Heart right ventricle (tissue), 16 donors: ENCODE data around the gene CASQ2. TPM values are rescaled to one million over a fixed set of nuclear protein-coding genes. Genes with fewer than 3 reads are reported as not detected.
A peak's percentile ranks its signal among the peaks of the same experiment; 100 is the strongest.

ENCODE experiments used
- ATAC-seq, 8 donors: fragments of 200-7000 bp; cut with Tn5 transposase; one replicate each; pipeline ENCODE4 v1.9.1; 2020; ENCODE audit warnings: mild to moderate bottlenecking in 8 of 8, moderate library complexity in 8 of 8, moderate number of reproducible peaks in 1 of 8
- DNase-seq, 2 donors: peaks; one replicate each; pipeline ENCODE4 v3.0.0-alpha.2; 2020
- H3K27ac ChIP-seq, 10 donors: fragments of 200-600 bp; sonication (generic) in 2 of 10; one replicate each; pipeline versions ENCODE4 v1.5.0 to v1.8.0; 2020 to 2022; ENCODE audit warnings: mild to moderate bottlenecking in 3 of 10
- H3K27me3 ChIP-seq, 7 donors: fragments of 200-600 bp; one replicate each; pipeline ENCODE4 v1.8.0; 2021 to 2022; ENCODE audit warnings: mild to moderate bottlenecking in 2 of 7
- H3K36me3 ChIP-seq, 9 donors: fragments of 200-600 bp; sonication (generic) in 1 of 9; one replicate each; pipeline versions ENCODE4 v1.5.0 to v1.8.0; 2020 to 2022; ENCODE audit warnings: mild to moderate bottlenecking in 2 of 9
- H3K4me1 ChIP-seq, 9 donors: fragments of 200-600 bp; sonication (generic) in 1 of 9; one replicate each; pipeline versions ENCODE4 v1.5.0 to v1.8.0; 2020 to 2022; ENCODE audit warnings: mild to moderate bottlenecking in 4 of 9
- H3K4me3 ChIP-seq, 10 donors: fragments of 200-600 bp; sonication (generic) in 2 of 10; one replicate each; pipeline versions ENCODE4 v1.5.0 to v1.8.0; 2020 to 2022; ENCODE audit warnings: mild to moderate bottlenecking in 7 of 10, moderate library complexity in 2 of 10
- H3K9me3 ChIP-seq, 11 donors: fragments of 200-600 bp in 10 of 11; sonication (generic) in 2 of 11; one replicate each; pipeline versions ENCODE4 v1.5.0 to v1.8.0; 2013 to 2022; ENCODE audit warnings: mild to moderate bottlenecking in 2 of 11, control low read depth in 1 of 11, moderate library complexity in 1 of 11
- CTCF ChIP-seq, 9 donors: fragments of 200-600 bp; sonication (generic) in 2 of 9; IDR thresholded peaks; one replicate each; pipeline versions ENCODE4 v1.5.0 to v1.8.0; 2021 to 2022; ENCODE audit warnings: antibody characterized with exemption in 9 of 9, mild to moderate bottlenecking in 5 of 9, moderate library complexity in 1 of 9
- WGBS, 2 donors: extraction: QIAGEN DNeasy Blood & Tissue Kit; methylation state at CpG; one replicate each; pipeline ENCODE4 v1.1.7; 2013; ENCODE audit warnings: inconsistent platforms in 1 of 2; 5-methylcytosine and 5-hydroxymethylcytosine counted together
- intact Hi-C, 10 donors: fragments of 100-400 bp; cut with DNase I; formaldehyde crosslinking; loops; one replicate each; pipeline versions ENCODE4 v1.11.1 to v1.14.2; 2022
- polyA plus RNA-seq, 2 donors: library from polyadenylated mRNA; stranded (reverse); fragments of 200-250 nt; gene quantifications; one replicate each; pipeline ENCODE4 v1.2.3, GENCODE V29; 2013
- total RNA-seq, 10 donors: library from RNA; stranded (reverse); fragmentation: NEBNext Ultra II Directional in 3 of 10; extraction: Animal tissue kit (Norgen Biotek cat#: 25700) in 3 of 10; gene quantifications; one replicate each; pipeline versions ENCODE4 v1.2.1 to v1.2.4, GENCODE V29; 2021 to 2023
- donor health status: Arrhythmogenic right ventricular cardiomyopathy.
- donor health status: ischemic (EF 13 %, LVEDD 7.1; RV severe dilation, severe dysfunction).
- donor health status: healthy with polysubstance abuse.
- donor health status: DM: no; HTN: yes; CAD: no.
- donor health status: DM: no; HTN: no; CAD: no.
- donor health status: ischemic (EF 25% LVEDD 6.9; RV normal size, moderate dysfunction).
- donor health status: ischemic (EF 25% LVEDD 5.7; RV mildly dilated, moderate dysfunction).
- donor health status: healthy.
- donor health status: DM: yes; HTN: yes; CAD: no.
- donor health status: Ischemic cardiomyopathy.
- donor health status: ischemic (EF 35%, LVEDD 5.7; RV mildly dilated, moderate dysfunction).
- donor health status: nonischemic (EF 11% LVEDD 7.7; RV severe dilation, severe dysfunction).
- donor health status: DM: yes; HTN: yes; CAD: no.
- donor health status: PGD.
- donor health status: ischemic (EF 29% LVEDD 5.4; RV normal size, mild dysfunction).
- donor health status: nonischemic (EF 23%, LVEDD 6.1; RV moderate dilation, normal function).

Gene CASQ2
- total and polyA plus RNA-seq, 12 donors = 443 to 1,698 (median 1,186) TPM

DNA sequence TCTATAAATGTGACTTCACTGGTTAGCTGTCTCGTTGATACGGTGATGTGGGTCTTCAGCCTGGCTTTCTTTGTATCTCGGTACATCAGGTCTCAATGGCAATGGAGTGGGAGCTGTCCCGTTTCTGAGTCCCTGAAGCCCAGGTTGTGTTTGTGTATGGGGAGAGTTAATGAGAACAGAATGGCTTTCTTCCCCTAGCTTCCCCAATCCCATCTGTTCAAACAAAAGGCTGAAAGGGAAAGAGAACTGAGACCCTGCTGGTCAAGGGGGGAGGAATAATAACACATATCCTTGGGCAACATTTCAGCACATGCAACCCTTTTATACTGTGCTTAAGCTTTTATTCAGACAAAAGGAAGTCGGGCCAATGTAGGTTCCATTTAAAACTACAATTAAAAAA, 28.4 kb upstream of the CASQ2 start:
- intact Hi-C loops = no loop called here
- H3K27ac ChIP-seq = no peak overlapping the region
- WGBS, 2 donors = 69 to 70% methylated on average over 5 of the region's 5 CpGs
- no peaks in the 10 kb centered on the region for H3K36me3 ChIP-seq
- H3K9me3 ChIP-seq = no peaks in the 10 kb centered on the region
- H3K4me3 ChIP-seq = no peak overlapping the region
- TF ChIP-seq CTCF (IDR thresholded peaks at IDR 0.05) = no peak
- H3K4me1 ChIP-seq = peaks cover 0 to 10% (median 0%) of the 10 kb centered on the region in 9 donors
- ATAC-seq = no peak
- DNase-seq = no peak
- peaks cover 0 to 24% (median 7%) of the 10 kb centered on the region in 7 donors for H3K27me3 ChIP-seq

DNA sequence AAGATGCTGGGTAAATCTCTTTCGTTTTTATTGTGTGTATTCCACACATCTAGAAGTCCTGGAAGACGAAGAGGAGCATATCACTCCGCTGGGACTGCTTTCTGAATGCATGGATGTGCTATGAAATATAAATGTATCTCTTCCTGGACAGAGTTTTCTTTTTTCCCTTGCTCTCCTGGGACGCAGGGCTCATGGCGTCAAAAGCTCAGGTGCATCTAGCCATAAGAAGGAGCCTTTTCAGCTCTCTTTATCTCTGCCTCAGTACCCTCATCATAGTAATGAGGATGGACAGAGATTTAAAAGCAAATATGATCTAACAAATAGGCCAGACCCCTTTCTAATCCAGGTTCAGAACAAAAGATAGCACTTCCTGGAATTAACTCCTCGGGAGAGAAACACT, 27.5 kb upstream of the CASQ2 start:
- peaks cover 0 to 24% (median 7%) of the 10 kb centered on the region in 7 donors for H3K27me3 ChIP-seq
- intact Hi-C loops = no loop called here
- H3K36me3 ChIP-seq = no peaks in the 10 kb centered on the region
- no peaks in the 10 kb centered on the region for H3K9me3 ChIP-seq
- no peak for DNase-seq
- H3K4me1 ChIP-seq = peaks cover 0 to 10% (median 0%) of the 10 kb centered on the region in 9 donors
- H3K27ac ChIP-seq = no peak overlapping the region
- no peak for ATAC-seq
- WGBS, 2 donors = 80 to 89% methylated on average over 6 of the region's 6 CpGs
- no peak for TF ChIP-seq CTCF (IDR thresholded peaks at IDR 0.05)
- no peak overlapping the region for H3K4me3 ChIP-seq

DNA sequence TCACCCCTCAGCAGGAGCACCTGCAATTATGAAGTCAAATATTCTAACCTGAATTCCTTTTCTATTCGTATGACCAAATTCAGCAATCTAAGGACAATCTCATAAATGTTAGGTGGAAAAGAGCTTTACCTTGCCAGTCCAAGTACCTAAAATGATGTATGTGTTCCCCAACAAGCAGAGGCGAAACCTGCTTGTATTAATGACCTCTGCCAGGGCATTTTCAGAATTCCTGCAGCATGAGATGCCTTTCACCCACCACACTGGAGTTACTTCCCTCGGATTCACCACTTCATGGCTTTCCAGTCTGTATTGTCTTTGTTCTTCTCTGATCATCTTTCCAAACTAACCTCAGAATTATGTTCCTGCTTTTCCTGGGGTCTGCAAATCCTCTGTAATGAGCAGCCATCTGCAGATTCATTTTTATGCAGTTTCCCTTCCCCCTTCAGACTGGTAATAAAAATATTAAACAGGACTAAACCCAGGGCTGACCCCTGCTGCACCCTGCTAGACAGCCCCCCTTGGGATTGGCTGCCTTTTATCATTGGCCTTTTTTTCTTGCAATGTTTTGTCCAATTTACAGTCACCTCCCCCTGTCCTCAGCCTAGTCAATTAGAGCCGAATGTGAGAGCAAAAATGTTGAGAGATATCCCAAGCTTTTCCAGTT, 26.6 kb upstream of the CASQ2 start:
- intact Hi-C loops = no loop called here

DNA sequence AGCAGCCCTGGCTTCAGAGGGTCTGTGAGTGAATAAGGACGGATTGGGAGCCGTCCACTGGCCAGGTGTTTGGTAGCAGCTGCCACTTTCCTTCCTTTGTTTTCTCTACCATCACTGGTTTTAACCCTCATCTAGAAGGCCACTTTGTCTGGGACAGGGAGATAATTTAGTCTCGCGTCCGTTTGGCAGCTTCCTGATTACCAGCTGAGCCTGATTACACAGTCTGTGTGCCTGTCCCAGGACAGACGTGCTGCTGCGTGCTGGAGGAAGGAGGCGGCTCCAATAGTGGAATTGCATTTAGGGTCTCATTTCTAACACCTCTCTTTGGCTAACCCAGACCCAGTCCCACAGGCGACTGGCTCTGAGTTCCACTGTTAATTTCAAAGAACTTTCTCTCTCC, 24.6 kb upstream of the CASQ2 start:
- no peak overlapping the region for H3K27ac ChIP-seq
- peaks cover 0 to 10% (median 0%) of the 10 kb centered on the region in 9 donors for H3K4me1 ChIP-seq
- peaks cover 0 to 3% (median 0%) of the 10 kb centered on the region in 11 donors for H3K9me3 ChIP-seq
- no peak for TF ChIP-seq CTCF (IDR thresholded peaks at IDR 0.05)
- WGBS, 2 donors = 13 to 18% methylated on average over 9 of the region's 9 CpGs
- no peak overlapping the region for H3K4me3 ChIP-seq
- peaks cover 0 to 24% (median 7%) of the 10 kb centered on the region in 7 donors for H3K27me3 ChIP-seq
- intact Hi-C loops = no loop called here
- ATAC-seq = peak in 6 of 8 donors; percentile 38 to 77 (median 62)
- no peaks in the 10 kb centered on the region for H3K36me3 ChIP-seq
- no peak for DNase-seq

More for the DNA sequence above, 26.6 kb upstream of the CASQ2 start:
- DNase-seq (no peak), ATAC-seq (no peak)
- Histone ChIP-seq H3K36me3 (no peaks in the 10 kb centered on the region), H3K4me3 (no peak overlapping the region), H3K27me3 (peaks cover 0 to 24% (median 7%) of the 10 kb centered on the region in 7 donors), H3K4me1 (peaks cover 0 to 10% (median 0%) of the 10 kb centered on the region in 9 donors), H3K9me3 (no peaks in the 10 kb centered on the region), H3K27ac (no peak overlapping the region)
- 60 to 68% methylated on average over 4 of the region's 4 CpGs for WGBS, 2 donors
- TF ChIP-seq CTCF (IDR thresholded peaks at IDR 0.05) = no peak
